GM12874 (cell line): ENCODE measurements around the gene CACFD1.

ENCODE experiments used
- CTCF ChIP-seq: IDR thresholded peaks from 2 replicates; pipeline ENCODE4 v1.5.1; 2011; ENCODE audit warnings: low read depth, mild to moderate bottlenecking, control low read depth, low read length, moderate library complexity; ENCODE audit not compliant: insufficient read depth

Gene CACFD1

GRCh38 chr9:133468374-133468773 is 8.6 kb downstream of the CACFD1 start:
- no peak for TF ChIP-seq CTCF

DNA sequence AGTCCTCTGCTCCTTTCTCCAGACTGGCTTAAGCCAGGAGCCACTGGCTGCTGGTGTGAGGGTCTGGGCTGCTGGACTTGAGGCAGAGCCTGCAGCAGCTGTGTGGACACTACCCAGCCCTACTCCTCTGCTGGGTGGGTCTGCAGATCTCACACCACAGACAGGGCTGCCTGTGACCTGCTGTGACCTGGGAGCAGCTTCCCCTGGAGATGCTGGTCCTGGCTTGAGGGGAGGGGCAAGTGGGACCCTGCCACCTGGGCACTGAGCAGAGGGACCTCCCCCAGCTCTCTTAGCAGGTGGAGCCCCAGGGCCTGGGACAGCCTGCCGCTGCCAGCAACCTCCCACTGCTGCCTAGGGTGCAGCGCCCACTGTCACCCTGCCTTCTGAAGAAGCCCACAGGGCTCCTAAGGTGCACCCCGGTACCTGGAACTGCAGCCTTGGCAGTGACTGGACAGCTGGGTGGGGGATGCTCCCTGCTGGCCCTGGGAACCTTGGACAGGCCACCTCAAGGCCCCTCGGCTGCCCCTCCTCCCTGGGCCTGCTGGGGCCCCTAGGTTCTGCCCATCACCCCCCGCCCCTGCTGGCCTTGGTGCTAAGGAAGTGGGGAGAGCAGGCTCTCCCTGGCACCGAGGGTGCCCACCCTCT is 9.1 kb downstream of the CACFD1 start:
- TF ChIP-seq CTCF = no peak

- TF ChIP-seq CTCF = no peak
Measured at GRCh38 chr9:133470427-133470924, 10.7 kb downstream of the CACFD1 start.

DNA sequence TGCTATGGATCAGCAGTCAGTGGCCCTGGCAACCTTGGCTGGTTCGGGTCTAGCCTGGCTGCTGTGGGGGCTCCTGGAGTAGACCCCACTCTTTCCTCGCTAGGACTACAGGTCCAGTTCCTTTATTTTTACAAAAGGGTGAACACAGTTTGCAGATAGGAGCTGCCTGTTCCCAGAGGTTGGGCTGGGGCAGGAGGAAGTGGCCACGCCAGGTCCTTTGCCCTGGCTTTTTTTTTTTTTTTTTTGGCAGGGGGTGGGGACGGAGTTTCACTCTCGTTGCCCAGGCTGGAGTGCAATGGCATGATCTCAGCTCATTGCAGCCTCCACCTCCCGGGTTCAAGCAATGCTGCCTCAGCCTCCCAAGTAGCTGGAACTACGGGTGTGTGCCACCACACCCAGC is 11.2 kb downstream of the CACFD1 start:
- TF ChIP-seq CTCF = no peak

DNA sequence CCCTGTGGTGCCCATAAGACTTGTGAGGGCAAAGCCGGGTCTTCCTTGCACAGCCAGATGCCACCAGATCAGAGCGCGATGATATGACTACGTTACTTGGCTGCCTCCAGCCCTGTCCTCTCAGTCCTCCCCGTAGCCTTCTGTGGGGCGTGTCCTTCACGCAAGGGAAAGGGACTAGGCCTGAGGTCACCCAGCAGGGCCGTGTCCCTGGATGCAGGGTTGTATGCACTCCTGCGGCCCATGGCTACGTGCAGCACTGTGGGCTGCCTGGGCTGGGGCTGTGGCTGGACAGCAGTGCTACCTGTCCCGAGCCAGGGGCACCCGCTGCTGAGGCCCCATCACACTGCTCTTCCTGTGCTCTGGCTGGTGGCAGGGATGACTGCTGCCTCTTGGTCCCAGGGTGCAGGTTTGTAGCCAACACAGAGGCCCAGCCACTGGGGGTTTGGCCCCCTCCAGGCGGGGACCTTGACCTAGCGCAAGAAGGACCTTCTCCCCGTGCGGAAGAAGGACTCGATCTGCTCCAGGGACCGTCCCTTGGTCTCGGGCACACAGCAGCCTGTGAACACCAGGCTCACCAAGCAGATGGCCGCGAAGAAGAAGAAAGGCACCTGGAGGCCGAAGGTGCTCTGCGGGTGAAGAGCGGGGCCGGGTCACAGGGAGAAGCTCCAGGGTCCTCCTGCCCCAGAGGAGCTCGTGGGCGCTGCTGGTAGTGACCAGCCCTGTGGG is 11.9 kb downstream of the CACFD1 start:
- no peak for TF ChIP-seq CTCF

- no peak for TF ChIP-seq CTCF
Measured at GRCh38 chr9:133472277-133472645, 12.5 kb downstream of the CACFD1 start.

DNA sequence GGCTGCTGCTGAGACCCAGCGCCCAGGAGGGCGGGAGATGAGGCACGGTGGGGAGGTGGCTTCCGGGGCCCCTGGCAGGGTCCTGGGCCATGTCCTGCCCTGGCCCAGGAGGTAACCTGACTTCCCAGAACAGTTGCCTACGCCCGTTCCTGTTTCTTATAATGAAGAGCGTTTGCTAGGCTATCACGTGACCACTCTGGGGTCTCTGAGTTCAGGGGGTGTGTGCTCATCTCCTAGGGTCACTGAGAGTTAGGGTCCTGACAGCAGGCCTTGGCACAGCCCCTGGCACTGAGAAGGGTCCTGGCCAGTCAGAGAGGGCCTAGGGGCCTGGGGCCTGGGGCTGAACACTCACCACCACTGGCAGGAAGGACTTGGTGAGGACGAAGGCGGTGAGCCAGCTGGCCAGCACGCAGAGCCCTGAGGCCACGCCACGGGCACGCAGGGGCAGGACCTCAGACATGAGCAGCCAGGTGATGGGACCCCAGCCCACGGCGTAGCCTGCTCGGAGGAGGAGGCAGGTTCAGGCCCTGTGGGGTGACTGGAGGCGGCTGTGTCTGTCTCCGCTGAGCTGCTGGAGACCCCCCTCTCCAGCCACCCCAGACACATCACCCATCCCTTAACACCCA is 13.1 kb downstream of the CACFD1 start:
- no peak for TF ChIP-seq CTCF
